Mesenchymal stem cell (in vitro differentiated cells and primary cell): ENCODE measurements around the gene UNKL.

Source experiments
- DNase-seq: peaks from one replicate; pipeline ENCODE4 v3.0.0-alpha.2; 2013
- H2AFZ ChIP-seq: one replicate; pipeline ENCODE4 v1.6.1; 2013; ENCODE audit warnings: low read depth, mild to moderate bottlenecking, control low read depth, inconsistent platforms, low read length, moderate library complexity
- H2AK5ac ChIP-seq: 2 replicates; pipeline ENCODE4 v1.6.1; 2013; ENCODE audit warnings: low read length, moderate library complexity, mild to moderate bottlenecking, inconsistent platforms; ENCODE audit not compliant: severe bottlenecking
- H2BK120ac ChIP-seq: one replicate; pipeline ENCODE4 v1.6.1; 2013; ENCODE audit warnings: low read depth, mild to moderate bottlenecking, inconsistent platforms, low read length, moderate library complexity
- H2BK12ac ChIP-seq, 2 experiments: one replicate each; pipeline ENCODE4 v1.6.1; 2013; ENCODE audit warnings: inconsistent platforms in 2 of 2, low read length in 2 of 2, mild to moderate bottlenecking in 2 of 2, moderate library complexity in 2 of 2, control low read depth in 1 of 2
- H2BK15ac ChIP-seq: one replicate; pipeline ENCODE4 v1.6.1; 2013; ENCODE audit warnings: mild to moderate bottlenecking, low read depth, inconsistent platforms; ENCODE audit not compliant: poor library complexity, severe bottlenecking
- H2BK5ac ChIP-seq: 2 replicates; pipeline ENCODE4 v1.6.1; 2013; ENCODE audit warnings: low read depth, mild to moderate bottlenecking, low read length, control low read depth, inconsistent platforms; ENCODE audit not compliant: poor library complexity, severe bottlenecking
- H3K14ac ChIP-seq, 2 experiments: one replicate each; pipeline ENCODE4 v1.6.1; 2013; ENCODE audit warnings: inconsistent platforms in 2 of 2, low read length in 2 of 2, control low read depth in 1 of 2, mild to moderate bottlenecking in 1 of 2, moderate library complexity in 1 of 2
- H3K18ac ChIP-seq, 2 experiments: one replicate each; pipeline ENCODE4 v1.6.1; 2013; ENCODE audit warnings: inconsistent platforms in 2 of 2, low read length in 2 of 2, control low read depth in 1 of 2, low read depth in 1 of 2, mild to moderate bottlenecking in 1 of 2
- H3K23ac ChIP-seq, 2 experiments: one replicate each; pipeline ENCODE4 v1.6.1; 2013; ENCODE audit warnings: inconsistent platforms in 2 of 2, low read length in 2 of 2, mild to moderate bottlenecking in 2 of 2, moderate library complexity in 2 of 2, control low read depth in 1 of 2
- H3K27ac ChIP-seq: 2 replicates; pipeline ENCODE4 v1.5.1; 2013; ENCODE audit warnings: mild to moderate bottlenecking, moderate library complexity, low read length, control low read depth, inconsistent platforms; ENCODE audit not compliant: poor library complexity, severe bottlenecking
- H3K27me3 ChIP-seq, 2 experiments: 2 replicates each; pipeline versions ENCODE4 v1.6.1 to v1.7.0; 2013; ENCODE audit warnings: low read length in 2 of 2, mild to moderate bottlenecking in 2 of 2, moderate library complexity in 2 of 2, control low read depth in 1 of 2, inconsistent platforms in 1 of 2; ENCODE audit not compliant: control insufficient read depth in 1 of 2, insufficient read depth in 1 of 2
- H3K36me3 ChIP-seq, 2 experiments: 2 replicates each; pipeline versions ENCODE4 v1.6.1 to v1.7.0; 2013; ENCODE audit warnings: low read length in 2 of 2, control low read depth in 1 of 2, inconsistent platforms in 1 of 2, low read depth in 1 of 2, mild to moderate bottlenecking in 1 of 2; ENCODE audit not compliant: insufficient read depth in 2 of 2, control insufficient read depth in 1 of 2
- H3K4ac ChIP-seq, 2 experiments: one replicate each; pipeline ENCODE4 v1.6.1; 2013; ENCODE audit warnings: inconsistent platforms in 2 of 2, low read length in 2 of 2, mild to moderate bottlenecking in 2 of 2, moderate library complexity in 2 of 2, control low read depth in 1 of 2, low read depth in 1 of 2
- H3K4me1 ChIP-seq: 2 replicates; pipeline ENCODE4 v1.6.1; 2013; ENCODE audit warnings: low read depth, low read length, control low read depth; ENCODE audit not compliant: control insufficient read depth, insufficient read depth
- H3K4me2 ChIP-seq: 2 replicates; pipeline ENCODE4 v1.6.1; 2013; ENCODE audit warnings: low read length, mild to moderate bottlenecking, inconsistent platforms; ENCODE audit not compliant: poor library complexity, severe bottlenecking
- H3K4me3 ChIP-seq, 2 experiments: 2 replicates each; pipeline versions ENCODE4 v1.5.1 to v1.7.0; 2013; ENCODE audit warnings: low read length in 2 of 2, mild to moderate bottlenecking in 2 of 2, control low read depth in 1 of 2, low read depth in 1 of 2; ENCODE audit not compliant: insufficient read depth in 1 of 2
- H3K79me1 ChIP-seq: replicated peaks from 2 replicates; pipeline ENCODE4 v1.6.1; 2013; ENCODE audit warnings: mild to moderate bottlenecking, control low read depth, low read length, inconsistent platforms; ENCODE audit not compliant: poor library complexity, severe bottlenecking
- H3K9ac ChIP-seq: 2 replicates; pipeline ENCODE4 v1.7.0; 2013; ENCODE audit warnings: mild to moderate bottlenecking, low read length, moderate library complexity
- H3K9me3 ChIP-seq: 2 replicates; pipeline ENCODE4 v1.7.0; 2013; ENCODE audit warnings: mild to moderate bottlenecking, low read length; ENCODE audit not compliant: control insufficient read depth
- H4K8ac ChIP-seq: one replicate; pipeline ENCODE4 v1.6.1; 2013; ENCODE audit warnings: inconsistent platforms, mild to moderate bottlenecking, low read length, moderate library complexity
- H4K91ac ChIP-seq: one replicate; pipeline ENCODE4 v1.6.1; 2013; ENCODE audit warnings: mild to moderate bottlenecking, low read length, inconsistent platforms
- WGBS: methylation state at CpG from one replicate; pipeline ENCODE4 v1.1.7; 2013; ENCODE audit warnings: mixed read lengths; 5-methylcytosine and 5-hydroxymethylcytosine counted together

Gene UNKL

GRCh38 chr16:1449201-1449788 lies 34.8 kb upstream of the UNKL start:
- Histone ChIP-seq H2BK12ac (no peak overlapping the region), H3K23ac (no peak overlapping the region), H3K9me3 (no peaks in the 10 kb centered on the region), H3K27me3 (no peaks in the 10 kb centered on the region), H3K4me2 (no peak overlapping the region), H4K8ac (no peak overlapping the region), H3K18ac (no peak overlapping the region), H4K91ac (no peak overlapping the region), H2BK15ac (no peak overlapping the region), H3K36me3 (peaks cover 69 to 95% of the 10 kb centered on the region in 2 experiments), H3K9ac (no peak overlapping the region), H2BK120ac (no peak overlapping the region), H3K79me1 (peaks cover 4% of the 10 kb centered on the region), H2BK5ac (no peak overlapping the region), H3K14ac (no peak overlapping the region), H3K4me3 (no peak overlapping the region), H3K27ac (no peak overlapping the region), H2AK5ac (no peak overlapping the region), H3K4me1 (peaks cover 2% of the 10 kb centered on the region), H2AFZ (no peak overlapping the region), H3K4ac (no peak overlapping the region)
- WGBS: 96% methylated on average over 25 of the region's 25 CpGs
- DNase-seq: no peak

- H2BK12ac ChIP-seq: no peak overlapping the region
These were observed 34.1 kb upstream of the UNKL start for GRCh38 chr16:1448536-1449116.

GRCh38 chr16:1447965-1448364 lies 33.5 kb upstream of the UNKL start:
- Histone ChIP-seq H3K23ac (no peak overlapping the region), H3K9ac (no peak overlapping the region), H3K14ac (no peak overlapping the region), H3K4me3 (no peak overlapping the region), H3K9me3 (no peaks in the 10 kb centered on the region), H3K4ac (no peak overlapping the region), H3K27ac (no peak overlapping the region), H2AK5ac (no peak overlapping the region), H2BK15ac (no peak overlapping the region), H2BK120ac (no peak overlapping the region), H3K36me3 (peaks cover 57 to 83% of the 10 kb centered on the region in 2 experiments), H3K79me1 (peaks cover 3% of the 10 kb centered on the region), H2BK5ac (no peak overlapping the region), H2BK12ac (no peak overlapping the region), H3K18ac (no peak overlapping the region), H4K91ac (no peak overlapping the region), H4K8ac (no peak overlapping the region), H3K4me1 (peaks cover 2% of the 10 kb centered on the region), H3K4me2 (no peak overlapping the region), H2AFZ (no peak overlapping the region), H3K27me3 (no peaks in the 10 kb centered on the region)
- no peak for DNase-seq
- WGBS: 95% methylated on average over 11 of the region's 11 CpGs

More at GRCh38 chr16:1448536-1449116, 34.1 kb upstream of the UNKL start:
- Histone ChIP-seq H2AFZ (no peak overlapping the region), H4K8ac (no peak overlapping the region), H3K36me3 (peaks cover 63 to 89% of the 10 kb centered on the region in 2 experiments), H2BK15ac (no peak overlapping the region), H2AK5ac (no peak overlapping the region), H3K14ac (no peak overlapping the region), H3K4me1 (peaks cover 2% of the 10 kb centered on the region), H3K4me3 (no peak overlapping the region), H3K27me3 (no peaks in the 10 kb centered on the region), H3K4me2 (no peak overlapping the region), H3K27ac (no peak overlapping the region), H2BK120ac (no peak overlapping the region), H3K9me3 (no peaks in the 10 kb centered on the region), H3K4ac (no peak overlapping the region), H3K9ac (no peak overlapping the region), H4K91ac (no peak overlapping the region), H3K18ac (no peak overlapping the region), H3K79me1 (peaks cover 3% of the 10 kb centered on the region), H3K23ac (no peak overlapping the region), H2BK5ac (no peak overlapping the region)
- WGBS: 95% methylated on average over 30 of the region's 30 CpGs
- DNase-seq: no peak

GRCh38 chr16:1446296-1447080 lies 32.0 kb upstream of the UNKL start:
- Histone ChIP-seq H2BK120ac (no peak overlapping the region), H3K36me3 (peaks cover 43 to 69% of the 10 kb centered on the region in 2 experiments), H2AK5ac (no peak overlapping the region), H3K9me3 (no peaks in the 10 kb centered on the region), H3K14ac (no peak overlapping the region), H3K4me3 (no peak overlapping the region), H3K4me2 (no peak overlapping the region), H4K91ac (no peak overlapping the region), H2BK12ac (no peak overlapping the region), H2AFZ (no peak overlapping the region), H3K18ac (no peak overlapping the region), H3K27ac (no peak overlapping the region), H3K9ac (no peak overlapping the region), H3K4ac (no peak overlapping the region), H2BK5ac (no peak overlapping the region), H3K27me3 (no peaks in the 10 kb centered on the region), H3K23ac (no peak overlapping the region), H4K8ac (no peak overlapping the region), H3K4me1 (no peaks in the 10 kb centered on the region), H3K79me1 (peaks cover 3% of the 10 kb centered on the region), H2BK15ac (no peak overlapping the region)
- WGBS: 94% methylated on average over 41 of the region's 41 CpGs
- no peak for DNase-seq
